ENCODE results near the gene MED13. TPM values are rescaled to one million over a fixed set of nuclear protein-coding genes. Genes with fewer than 3 reads are reported as not detected.

MED13 gene
- polyA plus RNA-seq, 1 donor (not counting 4 experiments of a cell fraction or from before 2014, with no cell fraction given): 21.4 TPM

DNA sequence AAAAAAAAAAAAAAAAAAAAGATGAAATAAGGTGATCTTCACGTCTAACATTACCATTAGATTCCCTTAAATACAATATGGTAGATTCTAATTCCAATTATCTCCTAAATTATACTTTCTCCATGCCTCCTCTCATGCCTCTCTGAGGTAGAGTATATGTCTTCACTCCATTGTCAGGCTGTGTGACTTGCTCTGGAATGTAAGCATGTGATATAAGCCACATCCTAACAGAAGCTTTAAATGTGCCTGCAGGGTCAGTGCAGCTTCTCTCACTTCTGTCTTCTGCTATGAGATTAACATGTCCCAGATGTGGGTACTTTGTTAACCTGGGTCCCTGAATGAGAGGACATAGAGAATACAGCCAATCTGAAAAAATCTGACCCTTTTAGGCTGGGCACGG is 32.6 kb downstream of the MED13 start:
- Histone ChIP-seq H3K79me2 (ENCODE audit: control insufficient read depth, insufficient read depth, low read length) (peaks cover 40% of the 10 kb centered on the region), H3K27ac (ENCODE audit: control insufficient read depth, insufficient read depth, low read length) (no peak overlapping the region), H3K9me3 (ENCODE audit: control insufficient read depth, low read depth, low read length) (no peaks in the 10 kb centered on the region), H3K4me1 (ENCODE audit: control insufficient read depth, extremely low read depth, insufficient read depth, low read length) (no peaks in the 10 kb centered on the region), H3K9ac (ENCODE audit: control insufficient read depth, extremely low read depth, insufficient read depth, low read length) (no peak overlapping the region), H3K36me3 (ENCODE audit: control insufficient read depth in 2 of 2, extremely low read depth in 1 of 2, insufficient read depth in 2 of 2, low read length in 2 of 2) (peaks cover 17 to 30% of the 10 kb centered on the region in 2 experiments), H3K4me2 (ENCODE audit: control insufficient read depth, extremely low read depth, insufficient read depth, low read depth, low read length) (no peak overlapping the region), H4K20me1 (ENCODE audit: control insufficient read depth, extremely low read depth, insufficient read depth, low read length) (peaks cover 5% of the 10 kb centered on the region), H3K4me3 (ENCODE audit: control insufficient read depth in 2 of 3, extremely low read depth in 1 of 3, insufficient read depth in 2 of 3, low read depth in 1 of 3, low read length in 3 of 3) (no peak overlapping the region), H3K9me1 (ENCODE audit: control insufficient read depth, extremely low read depth, insufficient read depth, low read length) (no peaks in the 10 kb centered on the region), H2AFZ (ENCODE audit: control insufficient read depth, low read length) (no peak overlapping the region), H3K27me3 (ENCODE audit: control insufficient read depth, extremely low read depth, insufficient read depth, low read length) (no peaks in the 10 kb centered on the region)
- TF ChIP-seq EZH2 (IDR thresholded peaks at IDR 0.05; ENCODE audit: low read length): no peak
- TF ChIP-seq, protein P1, sequence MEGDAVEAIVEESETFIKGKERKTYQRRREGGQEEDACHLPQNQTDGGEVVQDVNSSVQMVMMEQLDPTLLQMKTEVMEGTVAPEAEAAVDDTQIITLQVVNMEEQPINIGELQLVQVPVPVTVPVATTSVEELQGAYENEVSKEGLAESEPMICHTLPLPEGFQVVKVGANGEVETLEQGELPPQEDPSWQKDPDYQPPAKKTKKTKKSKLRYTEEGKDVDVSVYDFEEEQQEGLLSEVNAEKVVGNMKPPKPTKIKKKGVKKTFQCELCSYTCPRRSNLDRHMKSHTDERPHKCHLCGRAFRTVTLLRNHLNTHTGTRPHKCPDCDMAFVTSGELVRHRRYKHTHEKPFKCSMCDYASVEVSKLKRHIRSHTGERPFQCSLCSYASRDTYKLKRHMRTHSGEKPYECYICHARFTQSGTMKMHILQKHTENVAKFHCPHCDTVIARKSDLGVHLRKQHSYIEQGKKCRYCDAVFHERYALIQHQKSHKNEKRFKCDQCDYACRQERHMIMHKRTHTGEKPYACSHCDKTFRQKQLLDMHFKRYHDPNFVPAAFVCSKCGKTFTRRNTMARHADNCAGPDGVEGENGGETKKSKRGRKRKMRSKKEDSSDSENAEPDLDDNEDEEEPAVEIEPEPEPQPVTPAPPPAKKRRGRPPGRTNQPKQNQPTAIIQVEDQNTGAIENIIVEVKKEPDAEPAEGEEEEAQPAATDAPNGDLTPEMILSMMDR (optimal IDR thresholded peaks at IDR 0.05 in 1 of 3, IDR thresholded peaks at IDR 0.05 in 1 of 3, conservative IDR thresholded peaks at IDR 0.05 in 1 of 3; ENCODE audit: extremely low read depth in 1 of 3, insufficient read depth in 2 of 3, low read length in 3 of 3): no peak
- DNase-seq (ENCODE audit: low read depth, low spot score) (no peak), FAIRE-seq (no peak)
- dilution Hi-C loops (cut with MboI; ENCODE audit: extremely low pct_ligation_motif_present, low sequenced_read_pairs): no loop called here

DNA sequence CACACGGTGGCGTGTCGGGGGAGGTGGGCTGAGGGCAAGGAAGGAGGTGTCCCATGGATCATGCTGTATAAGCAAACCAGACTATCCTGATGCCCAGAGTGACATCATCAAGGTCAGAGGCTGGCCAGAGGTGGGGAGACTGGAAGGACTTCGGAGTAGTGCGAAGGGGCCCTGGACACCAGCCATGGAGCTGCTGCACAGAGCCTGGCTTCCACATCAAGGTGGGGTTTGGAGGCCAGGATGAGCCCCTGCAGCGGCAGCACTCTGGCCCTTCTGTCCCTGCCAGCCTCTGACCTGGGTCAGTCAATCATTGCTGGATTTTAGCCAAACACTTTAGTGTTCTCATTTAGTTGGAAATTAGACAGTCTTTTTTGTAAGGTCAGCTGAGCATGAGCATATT is 34.8 kb downstream of the MED13 start:
- peaks cover 4% of the 10 kb centered on the region for H4K20me1 ChIP-seq (ENCODE audit: control insufficient read depth, extremely low read depth, insufficient read depth, low read length)
- H3K27ac ChIP-seq (ENCODE audit: control insufficient read depth, insufficient read depth, low read length): no peak overlapping the region
- no peak overlapping the region for H3K9ac ChIP-seq (ENCODE audit: control insufficient read depth, extremely low read depth, insufficient read depth, low read length)
- no peak for TF ChIP-seq EZH2 (IDR thresholded peaks at IDR 0.05; ENCODE audit: low read length)
- TF ChIP-seq, protein P1 (optimal IDR thresholded peaks at IDR 0.05 in 1 of 3, IDR thresholded peaks at IDR 0.05 in 1 of 3, conservative IDR thresholded peaks at IDR 0.05 in 1 of 3; ENCODE audit: extremely low read depth in 1 of 3, insufficient read depth in 2 of 3, low read length in 3 of 3): no peak
- H3K9me1 ChIP-seq (ENCODE audit: control insufficient read depth, extremely low read depth, insufficient read depth, low read length): no peaks in the 10 kb centered on the region
- peaks cover 19 to 30% of the 10 kb centered on the region in 2 experiments for H3K36me3 ChIP-seq (ENCODE audit: control insufficient read depth in 2 of 2, extremely low read depth in 1 of 2, insufficient read depth in 2 of 2, low read length in 2 of 2)
- H3K27me3 ChIP-seq (ENCODE audit: control insufficient read depth, extremely low read depth, insufficient read depth, low read length): no peaks in the 10 kb centered on the region
- H3K4me2 ChIP-seq (ENCODE audit: control insufficient read depth, extremely low read depth, insufficient read depth, low read depth, low read length): no peak overlapping the region
- no peaks in the 10 kb centered on the region for H3K9me3 ChIP-seq (ENCODE audit: control insufficient read depth, low read depth, low read length)
- no peak for FAIRE-seq
- no peaks in the 10 kb centered on the region for H3K4me1 ChIP-seq (ENCODE audit: control insufficient read depth, extremely low read depth, insufficient read depth, low read length)
- peaks cover 34% of the 10 kb centered on the region for H3K79me2 ChIP-seq (ENCODE audit: control insufficient read depth, insufficient read depth, low read length)
- no peak for DNase-seq (ENCODE audit: low read depth, low spot score)
- no peak overlapping the region for H3K4me3 ChIP-seq (ENCODE audit: control insufficient read depth in 2 of 3, extremely low read depth in 1 of 3, insufficient read depth in 2 of 3, low read depth in 1 of 3, low read length in 3 of 3)
- no peak overlapping the region for H2AFZ ChIP-seq (ENCODE audit: control insufficient read depth, low read length)
- dilution Hi-C loops (cut with MboI; ENCODE audit: extremely low pct_ligation_motif_present, low sequenced_read_pairs): no loop called here

Measured in keratinocyte (primary cell).